Esophagus muscularis mucosa (tissue), 4 donors: Measurements from ENCODE around the gene TTC39A. TPM values are rescaled to one million over a fixed set of nuclear protein-coding genes. Genes with fewer than 3 reads are reported as not detected.

Source experiments
- DNase-seq: peaks from one replicate; pipeline ENCODE4 v3.0.0-alpha.2; 2017; ENCODE audit errors: extremely low spot score
- H3K27ac ChIP-seq, 4 donors: fragments of 200-600 bp; sonication (generic); replicated peaks in 1 of 4; 1 replicate in 3 of 4; 2 replicates in 1 of 4; pipeline ENCODE4 v1.5.1; 2016 to 2019; ENCODE audit warnings: mild to moderate bottlenecking in 1 of 4
- H3K27me3 ChIP-seq, 4 donors: fragments of 200-600 bp; sonication (generic); one replicate each; pipeline versions ENCODE4 v1.5.1 to v1.6.0; 2016 to 2019
- H3K36me3 ChIP-seq, 4 donors: fragments of 200-600 bp; sonication (generic); one replicate each; pipeline ENCODE4 v1.5.1; 2016 to 2019
- H3K4me1 ChIP-seq, 4 donors: fragments of 200-600 bp; sonication (generic); one replicate each; pipeline ENCODE4 v1.5.1; 2016 to 2019
- H3K4me3 ChIP-seq, 4 donors: fragments of 200-600 bp; sonication (generic); 1 replicate in 2 of 4; 2 replicates in 2 of 4; pipeline ENCODE4 v1.5.1; 2016 to 2019; ENCODE audit warnings: mild to moderate bottlenecking in 4 of 4, moderate library complexity in 1 of 4
- H3K9me3 ChIP-seq, 4 donors: fragments of 200-600 bp; sonication (generic); 1 replicate in 3 of 4; 2 replicates in 1 of 4; pipeline ENCODE4 v1.5.1; 2016 to 2019
- CTCF ChIP-seq, 3 experiments: fragments of 200-600 bp in 2 of 3; fragments of 450-650 bp in 1 of 3; sonication (generic) in 2 of 3; IDR thresholded peaks; one replicate each; pipeline ENCODE4 v1.5.1; 2017 to 2019; ENCODE audit warnings: antibody characterized with exemption in 3 of 3, mild to moderate bottlenecking in 2 of 3, moderate library complexity in 1 of 3
- EP300 ChIP-seq: sonication (generic); formaldehyde crosslinking; IDR thresholded peaks from one replicate; pipeline ENCODE4 v1.6.1; 2017; ENCODE audit warnings: antibody characterized with exemption
- POLR2A ChIP-seq: fragments of 450-650 bp; IDR thresholded peaks from one replicate; pipeline ENCODE4 v1.6.1; 2017; ENCODE audit warnings: antibody characterized with exemption, moderate library complexity, mild to moderate bottlenecking, low read depth
- POLR2AphosphoS5 ChIP-seq, 2 donors: sonication (generic); formaldehyde crosslinking; IDR thresholded peaks; one replicate each; pipeline ENCODE4 v1.6.1; 2017; ENCODE audit warnings: antibody characterized with exemption in 2 of 2
- WGBS: methylation state at CpG from one replicate; pipeline ENCODE4 v1.1.5; 2018; 5-methylcytosine and 5-hydroxymethylcytosine counted together
- intact Hi-C: fragments of 100-400 bp; cut with DNase I; formaldehyde crosslinking; loops from one replicate; pipeline ENCODE4 v1.15.1; 2023
- total RNA-seq, 4 donors: library from RNA; depleted of rRNA; stranded (reverse); fragments of >200 nt; gene quantifications; one replicate each; pipeline versions ENCODE4 v1.1.0 to v1.2.1, GENCODE V29; 2016

The TTC39A gene
- total RNA-seq, 4 donors from 2014 or later: 0.17 to 2.5 (median 0.52) TPM; not detected in 1

GRCh38 chr1:51331206-51332100 lies 1.1 kb upstream of the TTC39A start:
- intact Hi-C loops: no loop called here
- no peak for DNase-seq
- peaks cover 11 to 19% (median 17%) of the 10 kb centered on the region in 4 donors for H3K4me1 ChIP-seq
- H3K27ac ChIP-seq: no peak overlapping the region
- peaks cover 0 to 31% (median 5%) of the 10 kb centered on the region in 4 donors for H3K27me3 ChIP-seq
- WGBS: 52% methylated on average over 7 of the region's 7 CpGs
- H3K36me3 ChIP-seq: no peaks in the 10 kb centered on the region
- H3K9me3 ChIP-seq: no peaks in the 10 kb centered on the region
- peak overlapping the region in 1 of 4 donors; percentile 47 for H3K4me3 ChIP-seq
- TF ChIP-seq CTCF (IDR thresholded peaks at IDR 0.05): no peak

GRCh38 chr1:51329443-51330325 lies 678 bp downstream of the TTC39A start:
- no peak for DNase-seq
- WGBS: 79% methylated on average over 10 of the region's 26 CpGs
- Histone ChIP-seq H3K36me3 (no peaks in the 10 kb centered on the region), H3K27me3 (peaks cover 0 to 31% (median 5%) of the 10 kb centered on the region in 4 donors), H3K4me3 (peak overlapping the region; percentile 47 to 67 (median 52)), H3K27ac (no peak overlapping the region), H3K9me3 (no peaks in the 10 kb centered on the region), H3K4me1 (peaks cover 17 to 21% (median 18%) of the 10 kb centered on the region in 4 donors)
- TF ChIP-seq EP300 (no peak), POLR2A (no peak), CTCF (IDR thresholded peaks at IDR 0.05) (no peak), POLR2AphosphoS5 (IDR thresholded peaks at IDR 0.05) (no peak)
- intact Hi-C loops: no loop called here

- TF ChIP-seq EP300: no peak
- TF ChIP-seq CTCF (IDR thresholded peaks at IDR 0.05): no peak
- no peak for TF ChIP-seq POLR2A
- no peak for TF ChIP-seq POLR2AphosphoS5 (IDR thresholded peaks at IDR 0.05)
- Histone ChIP-seq H3K27me3 (peaks cover 0 to 31% (median 5%) of the 10 kb centered on the region in 4 donors), H3K27ac (no peak overlapping the region), H3K4me1 (peaks cover 17 to 21% (median 18%) of the 10 kb centered on the region in 4 donors), H3K4me3 (no peak overlapping the region), H3K9me3 (no peaks in the 10 kb centered on the region), H3K36me3 (no peaks in the 10 kb centered on the region)
- WGBS: 99% methylated on average over 4 of the region's 4 CpGs
- no peak for DNase-seq
- intact Hi-C loops: no loop called here
These were observed 1.4 kb downstream of the TTC39A start for GRCh38 chr1:51328926-51329325.

- 92% methylated on average over 3 of the region's 3 CpGs for WGBS
- no peaks in the 10 kb centered on the region for H3K9me3 ChIP-seq
- intact Hi-C loops: no loop called here
- no peak overlapping the region for H3K4me3 ChIP-seq
- peaks cover 0 to 31% (median 5%) of the 10 kb centered on the region in 4 donors for H3K27me3 ChIP-seq
- no peak overlapping the region for H3K27ac ChIP-seq
- H3K36me3 ChIP-seq: no peaks in the 10 kb centered on the region
- DNase-seq: no peak
- H3K4me1 ChIP-seq: peaks cover 17 to 21% (median 18%) of the 10 kb centered on the region in 4 donors
- no peak for TF ChIP-seq CTCF (IDR thresholded peaks at IDR 0.05)
- no peak for TF ChIP-seq POLR2AphosphoS5 (IDR thresholded peaks at IDR 0.05)
These were observed 2.1 kb downstream of the TTC39A start for GRCh38 chr1:51328279-51328678.
